GM03348 (cell line): ENCODE results near the gene NFE2L3.
"Not testable (repeated sequence)": the region's sequence is repeated elsewhere in the genome, so short reads cannot be mapped to it uniquely, and the experiment has no call there.

Experiments
- DNase-seq: peaks from one replicate; pipeline ENCODE4 v3.0.0; 2012; ENCODE audit warnings: low spot score

The NFE2L3 gene

DNA sequence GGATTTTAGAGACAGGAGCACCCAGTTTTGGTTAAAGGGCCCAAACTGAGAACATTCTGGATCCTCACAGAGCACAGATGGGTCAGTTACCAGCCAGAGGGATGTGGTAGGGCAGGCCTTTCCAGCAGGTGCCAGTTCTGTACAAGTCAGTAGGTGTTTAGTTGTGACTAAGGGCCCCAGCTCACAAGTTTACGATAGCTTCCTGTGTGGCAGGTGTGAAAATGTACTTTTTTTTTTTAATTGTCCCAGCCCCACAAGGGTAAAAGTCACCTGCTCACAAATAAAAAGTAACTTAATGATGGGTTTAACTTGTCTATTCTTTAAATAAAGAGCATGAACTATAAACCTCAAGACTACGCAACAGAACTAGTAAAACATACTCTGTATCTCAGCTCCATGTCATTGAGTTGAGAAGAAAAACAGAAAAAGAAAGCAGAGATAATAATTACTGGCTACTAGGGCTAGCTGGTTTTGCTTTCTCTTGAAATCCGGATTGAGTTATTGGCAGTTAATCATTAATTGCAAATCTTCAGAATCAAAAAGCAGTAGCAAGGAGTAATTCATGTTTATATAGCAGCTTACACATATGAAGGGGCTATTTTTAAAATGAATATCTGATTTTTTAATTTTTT, 15.4 kb downstream of the NFE2L3 start:
- DNase-seq: no peak

DNA sequence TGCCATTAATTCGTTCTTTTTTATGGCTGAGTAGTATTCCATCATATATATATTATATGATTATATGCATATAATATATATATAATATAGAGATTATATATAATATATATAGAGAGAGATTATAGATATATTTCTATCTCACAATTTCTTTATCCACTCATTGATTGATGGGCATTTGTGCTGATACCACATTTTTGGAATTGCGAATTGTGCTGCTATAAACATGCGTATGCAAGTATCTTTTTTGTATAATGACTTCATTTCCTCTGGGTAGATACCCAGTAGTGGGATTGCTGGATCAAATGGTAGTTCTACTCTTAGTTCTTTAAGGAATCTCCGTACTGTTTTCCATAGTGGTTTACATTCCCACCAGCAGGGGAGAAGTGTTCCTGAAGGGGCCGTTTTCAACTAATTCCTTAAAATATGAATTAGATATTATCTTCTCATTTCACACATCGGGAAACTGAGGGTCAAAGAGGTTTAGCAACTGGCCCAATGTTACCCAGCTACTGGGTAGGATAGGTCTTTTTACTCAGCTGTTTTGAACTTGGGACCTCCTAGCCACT, 16.5 kb downstream of the NFE2L3 start:
- DNase-seq: no peak

DNA sequence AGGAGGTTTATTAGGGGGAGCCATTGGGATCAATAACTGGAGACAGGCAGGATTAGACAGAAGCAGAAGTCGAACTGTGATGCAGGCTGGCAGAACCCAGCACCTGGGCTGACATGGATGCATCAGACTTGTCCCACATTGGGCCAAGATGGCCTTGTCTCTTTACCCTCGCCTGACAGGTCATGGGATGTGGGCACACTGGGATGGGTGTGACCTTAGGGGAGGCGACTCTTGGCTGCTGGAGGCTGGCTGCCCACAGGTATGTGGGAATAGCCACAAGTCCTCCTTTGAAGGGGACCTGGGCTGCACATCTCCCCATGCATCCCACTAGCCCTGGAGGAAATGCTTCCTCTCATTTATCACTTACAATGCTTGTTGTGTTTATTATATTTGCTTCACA, 17.3 kb downstream of the NFE2L3 start:
- no peak for DNase-seq

DNA sequence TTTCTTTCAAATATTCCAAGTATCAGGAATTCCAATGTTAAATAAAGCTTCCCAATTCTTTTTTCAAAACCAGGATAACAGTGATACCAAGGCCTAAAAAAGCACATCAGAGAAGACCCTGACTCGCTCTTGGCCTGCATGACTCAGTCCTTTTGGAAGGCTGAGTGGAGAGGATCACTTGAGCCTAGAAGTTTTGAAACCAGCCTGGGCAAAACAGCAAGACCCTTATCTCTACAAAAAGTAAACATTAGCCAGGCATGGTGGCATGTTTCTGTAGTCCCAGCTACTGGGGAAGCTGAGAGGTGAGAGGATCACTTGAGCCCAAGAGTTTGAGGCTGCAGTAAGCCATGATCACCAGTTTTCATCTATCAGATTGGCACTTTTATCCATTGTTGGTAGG, 18.7 kb downstream of the NFE2L3 start:
- DNase-seq: no peak

DNA sequence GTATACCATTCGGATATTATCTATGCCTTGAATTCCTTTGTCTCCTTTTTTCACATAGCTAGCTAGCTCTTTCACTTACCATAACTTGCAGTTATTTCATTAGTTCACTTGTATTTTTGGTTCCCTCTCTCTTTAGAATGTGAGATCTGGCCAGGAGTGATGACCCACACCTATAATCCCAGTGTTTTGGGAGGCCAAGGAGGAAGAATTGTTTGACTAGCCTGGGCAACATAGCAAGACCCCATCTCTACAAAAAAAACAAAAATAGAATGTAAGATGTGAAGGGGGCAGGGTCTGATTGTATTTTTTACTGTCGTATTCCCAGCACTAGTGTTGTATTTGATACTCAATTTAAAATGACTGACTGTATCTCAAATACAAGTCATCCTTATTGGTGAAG, 19.6 kb downstream of the NFE2L3 start:
- DNase-seq: no peak

DNA sequence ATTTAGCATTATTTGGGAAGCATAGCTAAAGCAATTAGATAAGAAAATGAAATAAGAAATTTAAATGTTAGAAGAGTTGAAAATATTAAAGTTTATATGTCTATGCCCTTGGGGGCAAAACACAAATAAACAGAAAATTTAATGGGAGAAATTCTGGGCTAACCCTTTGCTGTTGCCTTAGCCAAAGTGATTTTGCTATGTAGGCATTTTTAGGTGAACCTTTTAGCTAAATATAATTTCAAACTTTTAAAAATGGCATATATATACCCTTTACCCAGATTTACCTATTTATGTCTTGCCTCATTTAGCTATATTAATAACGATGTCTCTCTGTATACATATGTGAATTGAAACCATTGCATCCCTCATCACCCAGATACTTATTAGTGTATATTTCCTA, 20.1 kb downstream of the NFE2L3 start:
- no peak for DNase-seq

DNA sequence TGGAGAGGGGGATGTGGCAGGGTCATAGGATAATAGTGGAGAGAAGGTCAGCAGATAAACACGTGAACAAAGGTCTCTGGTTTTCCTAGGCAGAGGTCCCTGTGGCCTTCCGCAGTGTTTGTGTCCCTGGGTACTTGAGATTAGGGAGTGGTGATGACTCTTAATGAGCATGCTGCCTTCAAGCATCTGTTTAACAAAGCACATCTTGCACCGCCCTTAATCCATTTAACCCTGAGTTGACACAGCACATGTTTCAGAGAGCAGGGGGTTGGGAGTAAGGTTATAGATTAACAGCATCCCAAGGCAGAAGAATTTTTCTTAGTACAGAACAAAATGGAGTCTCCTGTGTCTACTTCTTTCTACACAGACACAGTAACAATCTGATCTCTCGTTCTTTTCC, 23.9 kb downstream of the NFE2L3 start:
- not testable (repeated sequence) for DNase-seq

DNA sequence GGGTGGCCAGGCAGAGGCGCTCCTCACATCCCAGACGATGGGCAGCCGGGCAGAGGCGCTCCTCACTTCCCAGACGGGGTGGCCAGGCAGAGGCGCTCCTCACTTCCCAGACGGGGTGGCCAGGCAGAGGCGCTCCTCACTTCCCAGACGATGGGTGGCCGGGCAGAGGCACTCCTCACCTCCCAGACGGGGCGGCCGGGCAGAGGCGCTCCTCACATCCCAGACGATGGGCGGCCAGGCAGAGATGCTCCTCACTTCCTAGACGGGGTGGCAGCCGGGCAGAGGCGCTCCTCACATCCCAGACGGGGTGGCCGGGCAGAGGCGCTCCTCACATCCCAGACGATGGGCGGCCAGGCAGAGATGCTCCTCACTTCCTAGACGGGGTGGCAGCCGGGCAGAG, 24.7 kb downstream of the NFE2L3 start:
- DNase-seq: not testable (repeated sequence)

DNA sequence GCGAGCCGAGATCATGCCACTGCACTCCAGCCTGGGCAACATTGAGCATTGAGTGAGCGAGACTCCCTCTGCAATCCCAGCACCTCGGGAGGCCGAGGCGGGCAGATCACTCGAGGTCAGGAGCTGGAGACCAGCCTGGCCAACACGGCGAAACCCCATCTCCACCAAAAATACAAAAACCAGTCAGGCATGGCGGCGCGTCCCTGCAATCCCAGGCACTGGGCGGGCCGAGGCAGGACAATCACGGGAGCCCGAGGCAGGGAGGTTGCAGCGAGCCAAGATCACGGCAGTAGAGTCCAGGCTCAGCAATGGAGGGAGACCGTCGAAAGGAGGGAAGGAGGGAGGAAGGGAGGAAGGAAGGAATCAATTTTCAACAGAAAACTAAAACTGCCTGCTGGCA, 25.3 kb downstream of the NFE2L3 start:
- DNase-seq: not testable (repeated sequence)

DNA sequence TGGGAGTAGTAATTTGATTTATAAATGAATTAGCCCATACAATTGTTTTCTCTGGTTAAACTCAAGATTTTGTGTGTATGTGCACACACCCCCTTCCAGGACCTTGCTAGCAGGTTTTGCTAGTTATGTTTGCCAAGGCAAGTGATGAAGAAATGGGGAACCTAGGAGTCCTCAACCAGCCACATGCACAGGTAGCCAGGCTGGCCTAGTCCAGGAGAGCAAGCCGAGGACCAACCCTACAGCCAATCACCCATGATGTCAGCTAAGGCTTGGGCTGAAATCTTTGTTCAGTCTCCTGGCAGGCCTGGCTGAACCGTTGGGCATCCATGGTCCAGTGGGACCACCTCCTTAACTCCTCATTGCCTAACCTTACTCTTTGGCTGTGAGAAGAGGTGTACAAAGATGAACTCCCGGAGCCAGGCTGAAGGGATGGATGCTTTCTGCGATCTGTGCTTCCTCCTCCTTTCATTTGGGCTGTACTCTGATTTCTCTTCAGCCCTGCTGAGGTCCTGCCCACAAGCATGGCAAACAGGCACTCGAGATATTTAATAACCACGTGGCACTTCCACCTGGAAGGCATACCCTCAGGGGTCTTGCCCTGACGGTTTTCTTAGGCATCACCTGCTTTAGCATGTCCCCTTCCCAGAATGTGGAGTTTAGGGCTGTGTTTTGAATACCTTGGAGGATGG, 26.4 kb downstream of the NFE2L3 start:
- DNase-seq: no peak

DNA sequence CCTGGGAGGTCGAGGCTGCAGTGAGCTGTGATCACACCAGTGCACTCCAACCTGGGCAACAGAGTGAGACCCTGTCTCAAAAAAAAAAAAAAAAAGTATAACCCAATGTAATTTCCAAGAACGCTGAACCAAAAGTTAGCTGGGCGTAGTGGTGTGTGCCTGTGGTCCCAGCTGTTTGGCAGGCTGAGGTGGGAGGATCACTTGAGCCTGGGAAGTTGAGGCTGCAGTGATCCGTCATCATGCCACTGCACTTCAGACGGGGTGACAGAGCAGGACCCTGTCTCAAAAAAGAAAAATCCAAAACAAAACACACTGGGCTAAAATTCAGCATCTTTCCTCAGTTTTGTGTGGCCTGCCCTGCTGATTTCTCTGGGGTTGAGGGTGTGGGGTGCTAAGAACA, 27.4 kb downstream of the NFE2L3 start:
- no peak for DNase-seq

DNA sequence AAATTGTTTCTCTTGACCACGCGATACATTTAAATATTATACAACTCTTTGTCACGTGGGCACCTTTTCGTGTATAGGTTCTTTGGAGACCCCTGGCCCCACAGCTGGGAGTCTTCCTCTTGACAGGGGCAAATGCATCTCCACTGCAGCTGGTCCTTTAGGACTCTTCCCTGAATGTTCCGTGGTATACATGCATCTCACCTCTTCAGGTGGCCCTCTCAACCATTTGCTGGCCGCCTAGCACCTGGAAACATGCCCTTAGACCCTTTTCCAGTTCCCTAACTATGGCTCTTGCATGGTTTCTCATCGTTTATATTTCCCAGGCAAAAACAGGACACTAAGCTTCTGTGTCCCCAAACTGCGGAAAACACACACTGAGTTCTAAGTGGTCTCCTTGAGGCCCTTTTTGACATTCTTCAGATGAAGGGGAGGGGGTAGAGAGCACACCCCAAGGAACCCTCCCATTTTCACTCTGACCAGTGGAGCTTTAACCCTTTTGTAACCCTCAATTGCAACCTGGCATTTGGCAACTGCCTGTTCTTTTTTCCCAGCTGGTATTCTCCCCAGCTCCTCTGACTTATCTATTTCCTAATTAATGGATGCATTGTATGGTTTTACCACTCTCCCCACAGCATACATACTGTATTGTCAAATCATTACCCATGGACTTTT, 28.0 kb downstream of the NFE2L3 start:
- no peak for DNase-seq

DNA sequence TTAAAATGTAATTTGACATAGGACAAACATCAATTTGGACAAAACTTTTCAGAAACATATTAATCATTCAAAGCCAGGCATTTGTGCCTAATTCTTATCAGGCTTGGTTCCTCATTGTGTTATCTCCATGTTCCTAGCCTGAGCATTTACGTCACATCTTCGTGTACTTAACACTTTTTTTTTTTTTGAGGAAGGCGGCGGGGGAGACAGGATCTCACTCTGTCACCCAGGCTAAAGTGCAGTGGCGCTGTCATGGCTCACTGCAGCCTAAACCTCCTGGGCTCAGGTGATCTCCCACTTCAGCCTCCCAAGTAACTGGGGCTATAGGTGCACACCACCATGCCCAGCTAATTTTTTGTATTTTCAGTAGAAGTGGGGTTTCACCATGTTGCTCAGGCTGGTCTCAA, 28.8 kb downstream of the NFE2L3 start:
- no peak for DNase-seq

DNA sequence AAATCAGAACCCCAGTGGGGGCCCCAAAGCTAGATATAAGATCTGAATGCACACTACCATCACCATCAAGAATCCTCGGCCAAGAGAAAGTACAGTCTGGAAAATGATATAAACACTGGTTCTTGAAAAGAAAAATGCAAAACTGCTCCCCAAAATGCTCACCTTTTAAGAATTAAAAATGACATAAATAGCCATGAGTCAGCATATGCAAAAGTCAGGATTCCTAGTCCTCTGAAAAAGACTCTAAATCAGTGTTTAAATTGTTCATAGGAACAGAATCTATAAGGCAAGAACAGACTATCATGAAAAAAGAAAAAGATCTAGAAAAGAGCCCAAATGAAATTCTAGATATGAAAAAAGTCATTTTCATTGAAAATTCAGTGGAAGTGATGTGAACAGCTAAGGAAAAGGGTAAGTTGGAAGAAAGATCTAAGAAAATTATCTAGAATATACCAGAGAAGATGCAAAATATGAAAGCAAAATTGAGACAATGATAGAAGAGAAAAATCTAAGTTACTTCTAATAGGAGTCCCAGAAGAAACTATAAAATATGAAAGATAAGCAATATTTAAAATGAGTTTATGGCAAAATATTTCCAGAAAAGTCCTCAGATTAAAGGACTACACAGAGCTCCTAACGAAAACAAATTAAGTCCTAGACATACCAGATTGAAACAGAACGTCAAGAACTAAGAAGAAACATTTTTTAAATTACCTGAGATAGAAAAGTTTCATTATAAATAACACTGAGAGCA, 29.7 kb downstream of the NFE2L3 start:
- no peak for DNase-seq

DNA sequence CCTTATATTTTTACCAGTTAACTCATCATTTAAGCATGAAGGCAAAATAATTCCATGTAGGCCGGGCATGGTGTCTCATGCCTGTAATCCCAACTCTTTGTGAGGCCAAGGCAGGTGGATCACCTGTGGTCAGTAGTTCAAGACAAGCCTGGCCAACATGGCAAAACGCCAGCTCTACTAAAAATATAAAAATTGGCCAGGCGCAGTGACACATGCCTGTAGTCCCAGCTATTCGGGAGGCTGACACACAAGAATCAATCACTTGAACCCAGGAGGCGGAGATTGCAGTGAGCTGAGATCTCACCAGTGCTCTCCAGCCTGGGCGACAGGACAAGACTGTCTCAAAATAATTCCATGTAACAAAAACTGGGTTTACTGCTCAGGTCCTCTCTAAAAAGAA, 30.3 kb downstream of the NFE2L3 start:
- DNase-seq: no peak

DNA sequence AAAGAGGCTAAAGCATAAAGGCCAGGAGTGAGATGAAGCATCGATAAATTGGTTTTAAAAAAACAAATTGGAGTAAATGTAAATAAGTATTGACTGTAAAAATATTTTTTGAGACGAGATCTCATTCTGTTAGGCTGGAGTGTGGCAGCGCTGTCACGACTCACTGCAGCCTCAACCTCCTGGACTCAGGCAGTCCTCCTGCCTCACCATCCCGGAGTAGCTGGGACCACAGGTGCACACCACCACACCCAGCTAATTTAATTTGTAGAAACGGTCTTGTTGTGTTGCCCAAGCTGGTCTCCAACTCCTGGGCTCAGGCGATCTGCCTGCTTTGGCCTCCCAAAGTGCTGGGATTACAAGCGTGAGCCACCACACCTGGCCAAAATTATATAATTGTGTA, 30.7 kb downstream of the NFE2L3 start:
- DNase-seq: no peak

DNA sequence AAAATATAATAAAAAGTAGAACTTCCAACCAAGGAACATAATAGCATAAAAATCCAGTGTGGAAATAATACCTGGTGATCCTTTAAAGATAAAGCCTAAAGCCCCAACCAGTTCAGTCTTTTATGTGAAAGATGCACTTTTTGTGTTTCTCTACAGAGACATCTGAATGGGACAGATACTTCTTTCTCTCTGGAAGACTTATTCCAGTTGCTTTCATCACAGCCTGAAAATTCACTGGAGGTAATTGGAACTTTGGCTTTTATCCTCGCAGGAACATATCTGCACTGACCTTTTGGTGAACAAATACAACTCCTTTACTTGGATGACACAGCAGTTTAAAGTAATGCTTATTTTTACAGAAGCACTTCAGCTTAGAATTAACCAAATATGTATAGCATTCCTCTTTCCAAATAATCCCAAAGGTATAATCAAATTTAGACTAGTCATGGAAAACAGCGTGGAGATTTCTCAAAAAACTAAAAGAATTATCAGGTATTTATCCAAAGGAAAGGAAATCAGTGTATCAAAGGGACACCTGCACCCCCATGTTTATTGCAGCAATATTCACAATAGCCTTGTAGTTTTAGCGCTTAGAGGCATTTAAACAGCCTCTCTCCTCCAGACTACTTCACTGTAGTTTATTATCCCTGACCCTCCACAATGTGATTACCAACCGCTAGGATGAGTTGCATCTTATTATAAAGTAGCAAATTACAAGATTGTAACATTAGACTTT, 31.7 kb downstream of the NFE2L3 start:
- DNase-seq: no peak

DNA sequence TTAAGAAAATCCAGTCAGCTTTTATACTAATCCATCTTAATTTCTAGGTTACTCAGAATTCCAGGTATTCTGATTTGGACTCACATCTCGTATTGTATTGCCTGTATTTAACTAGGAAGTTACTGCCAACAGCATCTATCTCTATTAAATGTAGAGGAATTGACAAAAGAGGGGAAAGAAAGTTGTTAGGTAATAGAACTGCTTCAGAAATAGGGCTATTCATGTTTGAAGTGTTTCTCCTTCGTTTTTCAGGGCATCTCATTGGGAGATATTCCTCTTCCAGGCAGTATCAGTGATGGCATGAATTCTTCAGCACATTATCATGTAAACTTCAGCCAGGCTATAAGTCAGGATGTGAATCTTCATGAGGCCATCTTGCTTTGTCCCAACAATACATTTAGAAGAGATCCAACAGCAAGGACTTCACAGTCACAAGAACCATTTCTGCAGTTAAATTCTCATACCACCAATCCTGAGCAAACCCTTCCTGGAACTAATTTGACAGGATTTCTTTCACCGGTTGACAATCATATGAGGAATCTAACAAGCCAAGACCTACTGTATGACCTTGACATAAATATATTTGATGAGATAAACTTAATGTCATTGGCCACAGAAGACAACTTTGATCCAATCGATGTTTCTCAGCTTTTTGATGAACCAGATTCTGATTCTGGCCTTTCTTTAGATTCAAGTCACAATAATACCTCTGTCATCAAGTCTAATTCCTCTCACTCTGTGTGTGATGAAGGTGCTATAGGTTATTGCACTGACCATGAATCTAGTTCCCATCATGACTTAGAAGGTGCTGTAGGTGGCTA, 32.5 kb downstream of the NFE2L3 start:
- DNase-seq: not testable (repeated sequence)

DNA sequence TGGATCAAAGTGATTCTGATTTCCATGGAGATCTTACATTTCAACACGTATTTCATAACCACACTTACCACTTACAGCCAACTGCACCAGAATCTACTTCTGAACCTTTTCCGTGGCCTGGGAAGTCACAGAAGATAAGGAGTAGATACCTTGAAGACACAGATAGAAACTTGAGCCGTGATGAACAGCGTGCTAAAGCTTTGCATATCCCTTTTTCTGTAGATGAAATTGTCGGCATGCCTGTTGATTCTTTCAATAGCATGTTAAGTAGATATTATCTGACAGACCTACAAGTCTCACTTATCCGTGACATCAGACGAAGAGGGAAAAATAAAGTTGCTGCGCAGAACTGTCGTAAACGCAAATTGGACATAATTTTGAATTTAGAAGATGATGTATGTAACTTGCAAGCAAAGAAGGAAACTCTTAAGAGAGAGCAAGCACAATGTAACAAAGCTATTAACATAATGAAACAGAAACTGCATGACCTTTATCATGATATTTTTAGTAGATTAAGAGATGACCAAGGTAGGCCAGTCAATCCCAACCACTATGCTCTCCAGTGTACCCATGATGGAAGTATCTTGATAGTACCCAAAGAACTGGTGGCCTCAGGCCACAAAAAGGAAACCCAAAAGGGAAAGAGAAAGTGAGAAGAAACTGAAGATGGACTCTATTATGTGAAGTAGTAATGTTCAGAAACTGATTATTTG, 33.3 kb downstream of the NFE2L3 start:
- DNase-seq: no peak

DNA sequence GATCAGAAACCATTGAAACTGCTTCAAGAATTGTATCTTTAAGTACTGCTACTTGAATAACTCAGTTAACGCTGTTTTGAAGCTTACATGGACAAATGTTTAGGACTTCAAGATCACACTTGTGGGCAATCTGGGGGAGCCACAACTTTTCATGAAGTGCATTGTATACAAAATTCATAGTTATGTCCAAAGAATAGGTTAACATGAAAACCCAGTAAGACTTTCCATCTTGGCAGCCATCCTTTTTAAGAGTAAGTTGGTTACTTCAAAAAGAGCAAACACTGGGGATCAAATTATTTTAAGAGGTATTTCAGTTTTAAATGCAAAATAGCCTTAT, 33.8 kb downstream of the NFE2L3 start:
- DNase-seq: no peak
